ENCODE measurements around the gene CCR3.

Gene CCR3

DNA sequence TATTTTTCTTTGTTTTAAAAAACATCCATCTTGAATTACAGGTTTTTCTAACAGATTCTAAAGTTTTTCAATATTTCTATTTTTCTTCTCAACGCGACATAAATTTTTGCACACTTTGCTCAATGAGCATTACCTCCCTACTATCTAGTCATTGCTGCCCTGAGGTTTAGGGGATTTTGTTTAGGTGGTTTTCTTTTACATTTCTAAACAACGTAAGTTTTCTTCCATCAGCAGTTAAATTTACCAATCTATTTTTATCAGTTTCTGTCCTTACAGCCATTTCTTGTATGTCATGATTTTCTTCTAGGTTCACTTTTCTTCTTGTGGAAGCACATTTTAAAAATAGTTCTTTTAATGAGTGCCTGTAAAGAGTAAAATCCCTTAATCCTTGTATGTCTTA lies 62.5 kb downstream of the CCR3 start:
- no peak for TF ChIP-seq YY1 (IDR thresholded peaks at IDR 0.05; ENCODE audit: low read depth)
- TF ChIP-seq NFIC (IDR thresholded peaks at IDR 0.05): no peak
- TF ChIP-seq TAF1 (IDR thresholded peaks at IDR 0.05; ENCODE audit: low read depth): no peak

GRCh38 chr3:46312991-46313390 lies 70.7 kb downstream of the CCR3 start:
- TF ChIP-seq ZBTB7A (IDR thresholded peaks at IDR 0.05; ENCODE audit: low read depth): no peak
- TF ChIP-seq, protein P1, sequence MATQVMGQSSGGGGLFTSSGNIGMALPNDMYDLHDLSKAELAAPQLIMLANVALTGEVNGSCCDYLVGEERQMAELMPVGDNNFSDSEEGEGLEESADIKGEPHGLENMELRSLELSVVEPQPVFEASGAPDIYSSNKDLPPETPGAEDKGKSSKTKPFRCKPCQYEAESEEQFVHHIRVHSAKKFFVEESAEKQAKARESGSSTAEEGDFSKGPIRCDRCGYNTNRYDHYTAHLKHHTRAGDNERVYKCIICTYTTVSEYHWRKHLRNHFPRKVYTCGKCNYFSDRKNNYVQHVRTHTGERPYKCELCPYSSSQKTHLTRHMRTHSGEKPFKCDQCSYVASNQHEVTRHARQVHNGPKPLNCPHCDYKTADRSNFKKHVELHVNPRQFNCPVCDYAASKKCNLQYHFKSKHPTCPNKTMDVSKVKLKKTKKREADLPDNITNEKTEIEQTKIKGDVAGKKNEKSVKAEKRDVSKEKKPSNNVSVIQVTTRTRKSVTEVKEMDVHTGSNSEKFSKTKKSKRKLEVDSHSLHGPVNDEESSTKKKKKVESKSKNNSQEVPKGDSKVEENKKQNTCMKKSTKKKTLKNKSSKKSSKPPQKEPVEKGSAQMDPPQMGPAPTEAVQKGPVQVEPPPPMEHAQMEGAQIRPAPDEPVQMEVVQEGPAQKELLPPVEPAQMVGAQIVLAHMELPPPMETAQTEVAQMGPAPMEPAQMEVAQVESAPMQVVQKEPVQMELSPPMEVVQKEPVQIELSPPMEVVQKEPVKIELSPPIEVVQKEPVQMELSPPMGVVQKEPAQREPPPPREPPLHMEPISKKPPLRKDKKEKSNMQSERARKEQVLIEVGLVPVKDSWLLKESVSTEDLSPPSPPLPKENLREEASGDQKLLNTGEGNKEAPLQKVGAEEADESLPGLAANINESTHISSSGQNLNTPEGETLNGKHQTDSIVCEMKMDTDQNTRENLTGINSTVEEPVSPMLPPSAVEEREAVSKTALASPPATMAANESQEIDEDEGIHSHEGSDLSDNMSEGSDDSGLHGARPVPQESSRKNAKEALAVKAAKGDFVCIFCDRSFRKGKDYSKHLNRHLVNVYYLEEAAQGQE (IDR thresholded peaks at IDR 0.05; ENCODE audit: low read depth): no peak
- TF ChIP-seq NFIC (IDR thresholded peaks at IDR 0.05): peak; percentile 8; the same call in 1 of the 2 replicates
- TF ChIP-seq FOXM1 (IDR thresholded peaks at IDR 0.05; ENCODE audit: borderline replicate concordance, low read depth): no peak
- peak; percentile 31; the same call in 1 of the 2 replicates for TF ChIP-seq CEBPB (IDR thresholded peaks at IDR 0.05)
- TF ChIP-seq EP300 (IDR thresholded peaks at IDR 0.05; ENCODE audit: borderline replicate concordance): no peak
- no peak for TF ChIP-seq CREB1 (IDR thresholded peaks at IDR 0.05; ENCODE audit: low read depth)
- TF ChIP-seq TAF1 (IDR thresholded peaks at IDR 0.05; ENCODE audit: low read depth): no peak
- TF ChIP-seq, protein P2, sequence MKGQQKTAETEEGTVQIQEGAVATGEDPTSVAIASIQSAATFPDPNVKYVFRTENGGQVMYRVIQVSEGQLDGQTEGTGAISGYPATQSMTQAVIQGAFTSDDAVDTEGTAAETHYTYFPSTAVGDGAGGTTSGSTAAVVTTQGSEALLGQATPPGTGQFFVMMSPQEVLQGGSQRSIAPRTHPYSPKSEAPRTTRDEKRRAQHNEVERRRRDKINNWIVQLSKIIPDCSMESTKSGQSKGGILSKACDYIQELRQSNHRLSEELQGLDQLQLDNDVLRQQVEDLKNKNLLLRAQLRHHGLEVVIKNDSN (IDR thresholded peaks at IDR 0.05): no peak

DNA sequence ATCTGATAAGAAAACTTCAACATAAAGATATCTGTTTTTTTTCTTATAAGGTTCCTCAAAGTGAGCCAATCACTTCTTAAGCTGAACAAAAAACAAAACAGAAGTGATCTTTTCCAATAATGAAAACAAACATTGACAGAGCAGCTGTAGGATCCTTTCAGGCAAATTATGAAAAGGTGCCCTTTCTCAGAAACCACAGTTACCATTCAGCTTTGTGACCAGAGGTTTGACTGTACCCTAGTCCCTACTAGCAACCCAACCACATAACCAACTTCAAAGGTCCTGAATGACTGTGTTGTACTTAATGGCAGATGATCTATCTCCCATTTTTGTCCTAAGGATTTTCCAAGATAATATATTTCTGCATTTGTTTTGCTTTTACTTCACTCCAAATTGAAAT lies 72.3 kb downstream of the CCR3 start:
- no peak for TF ChIP-seq EGR1 (IDR thresholded peaks at IDR 0.05)
- no peak for TF ChIP-seq FOXM1 (IDR thresholded peaks at IDR 0.05; ENCODE audit: borderline replicate concordance, low read depth)
- no peak for TF ChIP-seq TAF1 (IDR thresholded peaks at IDR 0.05; ENCODE audit: low read depth)
- no peak for TF ChIP-seq TEAD4 (IDR thresholded peaks at IDR 0.05)
- no peak for TF ChIP-seq ZBTB7A (IDR thresholded peaks at IDR 0.05; ENCODE audit: low read depth)

GRCh38 chr3:46316206-46316605 lies 73.9 kb downstream of the CCR3 start:
- TF ChIP-seq YY1 (IDR thresholded peaks at IDR 0.05; ENCODE audit: low read depth) (no peak), TAF1 (IDR thresholded peaks at IDR 0.05; ENCODE audit: low read depth) (no peak), EGR1 (IDR thresholded peaks at IDR 0.05) (no peak), RAD21 (IDR thresholded peaks at IDR 0.05; ENCODE audit: low read depth) (no peak), CREB1 (IDR thresholded peaks at IDR 0.05; ENCODE audit: low read depth) (no peak), EP300 (IDR thresholded peaks at IDR 0.05; ENCODE audit: borderline replicate concordance) (no peak), NFIC (IDR thresholded peaks at IDR 0.05) (no peak), MAX (IDR thresholded peaks at IDR 0.05) (no peak), TCF12 (IDR thresholded peaks at IDR 0.05; ENCODE audit: low read depth) (no peak), FOXM1 (IDR thresholded peaks at IDR 0.05; ENCODE audit: borderline replicate concordance, low read depth) (no peak)

All from Ishikawa (cell line).